Activated T-helper 1 cell treated with anti-CD3 and anti-CD28 coated beads, Interleukin-12 subunit alpha, Interleukin-12 subunit beta, Interleukin-2, Interleukin-4 antibody, amounts not matched to agents 30 ng/mL and 10 ng/mL and 1 ng/mL, durations not matched to agents 14 hours and 24 hours and 36 hours (primary cell): ENCODE data around the gene CMBL. TPM values are rescaled to one million over a fixed set of nuclear protein-coding genes. Genes with fewer than 3 reads are reported as not detected.
"Not testable (repeated sequence)": the region's sequence is repeated elsewhere in the genome, so short reads cannot be mapped to it uniquely, and the experiment has no call there.

ENCODE experiments used
- DNase-seq: peaks from one replicate; pipeline ENCODE4 v3.0.0; 2021; ENCODE audit warnings: low spot score
- H3K27ac Mint-ChIP-seq: one replicate; pipeline ENCODE4 v1.8.0; 2021; ENCODE audit warnings: mild to moderate bottlenecking, mixed read lengths
- H3K27me3 Mint-ChIP-seq: one replicate; pipeline ENCODE4 v1.8.0; 2022; ENCODE audit warnings: mild to moderate bottlenecking, moderate library complexity, mixed read lengths; ENCODE audit not compliant: insufficient read depth
- H3K36me3 Mint-ChIP-seq: one replicate; pipeline ENCODE4 v1.8.0; 2021; ENCODE audit warnings: low read depth, mixed read lengths
- H3K4me1 Mint-ChIP-seq: one replicate; pipeline ENCODE4 v1.8.0; 2021; ENCODE audit warnings: low read depth, mixed read lengths
- H3K4me3 Mint-ChIP-seq: one replicate; pipeline ENCODE4 v1.8.0; 2021; ENCODE audit warnings: mild to moderate bottlenecking, moderate library complexity, mixed read lengths
- H3K9me3 Mint-ChIP-seq: one replicate; pipeline ENCODE4 v1.8.0; 2021; ENCODE audit warnings: mixed read lengths
- intact Hi-C: fragments of 100-400 bp; cut with micrococcal nuclease; formaldehyde crosslinking; loops from one replicate; pipeline ENCODE4 v1.15.1; 2024
- total RNA-seq: library from RNA; stranded (reverse); gene quantifications from 2 replicates; pipeline ENCODE4 v1.2.3, GENCODE V29; 2022

CMBL gene
- total RNA-seq, 1 donor from 2014 or later: 0.29 TPM

DNA sequence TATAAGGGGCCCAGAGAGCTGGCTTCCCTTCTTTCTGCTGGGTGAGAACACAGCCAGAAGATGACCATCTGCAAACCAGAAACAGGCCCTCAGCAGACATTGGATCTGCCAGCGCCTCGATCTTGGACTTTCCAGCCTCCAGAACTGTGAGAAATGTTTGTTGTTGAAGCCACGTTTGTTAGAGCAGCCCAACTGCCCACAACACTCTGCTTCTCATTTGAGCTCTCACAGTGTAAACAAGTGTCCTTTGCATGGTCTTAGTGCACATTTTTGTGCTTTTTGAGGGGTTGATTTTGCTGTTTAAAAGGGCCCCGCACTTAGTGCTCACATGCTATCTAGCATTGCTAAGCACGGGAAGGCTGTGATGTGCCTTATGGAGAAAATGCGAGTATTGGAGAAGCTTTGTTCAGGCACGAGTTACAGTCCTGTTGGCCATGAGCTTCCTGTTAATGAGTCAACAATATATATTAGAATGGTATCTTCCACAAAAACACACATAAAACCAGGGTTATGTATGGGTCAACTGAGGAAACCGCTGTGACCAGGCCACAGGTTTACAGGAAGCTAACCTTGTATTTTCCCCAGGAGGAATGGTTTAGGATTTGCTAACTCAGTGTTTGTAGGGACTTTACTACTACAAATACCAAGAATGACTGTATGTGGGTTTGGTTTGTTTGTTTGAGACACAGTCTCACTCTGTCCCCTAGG lies 11.9 kb downstream of the CMBL start:
- Mint-ChIP-seq H3K27me3 (peaks cover 9% of the 10 kb centered on the region), H3K4me3 (no peak overlapping the region), H3K27ac (no peak overlapping the region), H3K4me1 (no peaks in the 10 kb centered on the region), H3K36me3 (no peaks in the 10 kb centered on the region), H3K9me3 (no peaks in the 10 kb centered on the region)
- intact Hi-C loops: no loop called here
- DNase-seq: no peak

- Mint-ChIP-seq H3K9me3 (no peaks in the 10 kb centered on the region), H3K36me3 (no peaks in the 10 kb centered on the region), H3K27me3 (peaks cover 9% of the 10 kb centered on the region), H3K4me1 (no peaks in the 10 kb centered on the region), H3K27ac (no peak overlapping the region), H3K4me3 (no peak overlapping the region)
- intact Hi-C loops: no loop called here
- no peak for DNase-seq
Observed at GRCh38 chr5:10293907-10294662, 13.6 kb downstream of the CMBL start.

GRCh38 chr5:10291692-10292339 lies 15.9 kb downstream of the CMBL start:
- H3K9me3 Mint-ChIP-seq: no peaks in the 10 kb centered on the region
- no peaks in the 10 kb centered on the region for H3K36me3 Mint-ChIP-seq
- no peak overlapping the region for H3K27ac Mint-ChIP-seq
- intact Hi-C loops: no loop called here
- no peak overlapping the region for H3K4me3 Mint-ChIP-seq
- DNase-seq: no peak
- peaks cover 10% of the 10 kb centered on the region for H3K27me3 Mint-ChIP-seq
- H3K4me1 Mint-ChIP-seq: no peaks in the 10 kb centered on the region

- Mint-ChIP-seq H3K27me3 (peaks cover 12% of the 10 kb centered on the region), H3K4me3 (no peak overlapping the region), H3K9me3 (no peaks in the 10 kb centered on the region), H3K4me1 (no peaks in the 10 kb centered on the region), H3K27ac (no peak overlapping the region), H3K36me3 (no peaks in the 10 kb centered on the region)
- no peak for DNase-seq
- intact Hi-C loops: no loop called here
Observed at GRCh38 chr5:10290438-10290837, 17.3 kb downstream of the CMBL start.

DNA sequence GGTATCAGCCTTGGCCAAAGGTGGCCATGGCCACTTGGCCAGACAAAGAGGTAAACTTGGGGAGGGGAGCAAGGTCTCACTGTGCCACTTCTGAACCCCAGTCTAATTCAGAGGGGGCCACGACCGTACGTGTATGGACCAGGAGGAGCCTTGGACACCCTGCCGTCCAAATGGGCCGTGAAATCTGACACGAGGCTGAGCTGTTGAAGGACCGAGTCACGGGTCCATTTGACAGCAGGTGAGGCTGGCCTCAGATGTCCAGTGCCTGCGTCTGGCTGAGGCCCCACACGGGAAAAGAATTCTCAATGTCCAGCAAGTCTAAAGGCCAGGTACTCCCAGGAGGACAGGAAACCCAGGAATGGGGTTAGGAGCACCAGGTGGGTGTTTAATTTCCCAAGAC lies 17.7 kb downstream of the CMBL start:
- peaks cover 12% of the 10 kb centered on the region for H3K27me3 Mint-ChIP-seq
- no peaks in the 10 kb centered on the region for H3K9me3 Mint-ChIP-seq
- H3K4me3 Mint-ChIP-seq: no peak overlapping the region
- H3K4me1 Mint-ChIP-seq: no peaks in the 10 kb centered on the region
- DNase-seq: no peak
- H3K27ac Mint-ChIP-seq: no peak overlapping the region
- intact Hi-C loops: no loop called here
- H3K36me3 Mint-ChIP-seq: no peaks in the 10 kb centered on the region

DNA sequence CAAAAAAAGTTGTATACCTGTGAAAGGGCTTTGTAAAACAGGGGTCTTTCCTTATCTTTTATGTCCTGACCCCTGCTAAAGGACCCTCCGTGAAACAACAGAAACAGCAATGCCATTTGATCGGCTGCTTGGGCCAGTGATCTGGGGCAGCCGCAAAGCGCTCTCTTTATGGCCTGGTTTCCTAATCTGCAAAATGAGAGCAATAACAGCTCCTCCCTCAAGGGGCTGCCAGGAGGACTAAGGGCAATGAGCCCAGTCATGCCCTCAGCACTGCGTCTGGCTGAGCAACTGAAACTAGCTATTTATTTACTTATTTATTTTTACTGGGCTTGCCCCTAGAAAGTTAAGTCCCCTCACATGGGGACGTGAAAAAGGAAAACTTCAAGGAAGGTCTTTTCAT lies 18.3 kb downstream of the CMBL start:
- Mint-ChIP-seq H3K9me3 (no peaks in the 10 kb centered on the region), H3K4me1 (no peaks in the 10 kb centered on the region), H3K27me3 (peaks cover 12% of the 10 kb centered on the region), H3K4me3 (no peak overlapping the region), H3K36me3 (no peaks in the 10 kb centered on the region), H3K27ac (no peak overlapping the region)
- no peak for DNase-seq
- intact Hi-C loops: no loop called here

GRCh38 chr5:10288592-10289219 lies 19.0 kb downstream of the CMBL start:
- intact Hi-C loops: no loop called here
- no peaks in the 10 kb centered on the region for H3K9me3 Mint-ChIP-seq
- H3K4me1 Mint-ChIP-seq: no peaks in the 10 kb centered on the region
- no peak for DNase-seq
- H3K4me3 Mint-ChIP-seq: no peak overlapping the region
- H3K27ac Mint-ChIP-seq: no peak overlapping the region
- H3K27me3 Mint-ChIP-seq: peaks cover 10% of the 10 kb centered on the region
- no peaks in the 10 kb centered on the region for H3K36me3 Mint-ChIP-seq

GRCh38 chr5:10286862-10287227 lies 20.9 kb downstream of the CMBL start:
- intact Hi-C loops: no loop called here
- H3K4me1 Mint-ChIP-seq: no peaks in the 10 kb centered on the region
- H3K36me3 Mint-ChIP-seq: no peaks in the 10 kb centered on the region
- no peak overlapping the region for H3K4me3 Mint-ChIP-seq
- H3K9me3 Mint-ChIP-seq: no peaks in the 10 kb centered on the region
- peaks cover 4% of the 10 kb centered on the region for H3K27me3 Mint-ChIP-seq
- no peak overlapping the region for H3K27ac Mint-ChIP-seq
- no peak for DNase-seq

GRCh38 chr5:10286162-10286861 lies 21.4 kb downstream of the CMBL start:
- no peak for DNase-seq
- no peak overlapping the region for H3K4me3 Mint-ChIP-seq
- H3K9me3 Mint-ChIP-seq: no peaks in the 10 kb centered on the region
- no peak overlapping the region for H3K27ac Mint-ChIP-seq
- H3K4me1 Mint-ChIP-seq: no peaks in the 10 kb centered on the region
- H3K36me3 Mint-ChIP-seq: no peaks in the 10 kb centered on the region
- H3K27me3 Mint-ChIP-seq: peaks cover 6% of the 10 kb centered on the region
- intact Hi-C loops: no loop called here

- not testable (repeated sequence) for H3K36me3 Mint-ChIP-seq, DNase-seq, H3K27ac Mint-ChIP-seq, H3K4me1 Mint-ChIP-seq, H3K27me3 Mint-ChIP-seq, H3K9me3 Mint-ChIP-seq, H3K4me3 Mint-ChIP-seq
- intact Hi-C loops: loop anchor here (2.0 kb wide), 1 partner anchor 67 kb away; the partner anchor contains the start of gene MARCHF6
Observed at GRCh38 chr5:10285362-10285761, 22.3 kb downstream of the CMBL start.

DNA sequence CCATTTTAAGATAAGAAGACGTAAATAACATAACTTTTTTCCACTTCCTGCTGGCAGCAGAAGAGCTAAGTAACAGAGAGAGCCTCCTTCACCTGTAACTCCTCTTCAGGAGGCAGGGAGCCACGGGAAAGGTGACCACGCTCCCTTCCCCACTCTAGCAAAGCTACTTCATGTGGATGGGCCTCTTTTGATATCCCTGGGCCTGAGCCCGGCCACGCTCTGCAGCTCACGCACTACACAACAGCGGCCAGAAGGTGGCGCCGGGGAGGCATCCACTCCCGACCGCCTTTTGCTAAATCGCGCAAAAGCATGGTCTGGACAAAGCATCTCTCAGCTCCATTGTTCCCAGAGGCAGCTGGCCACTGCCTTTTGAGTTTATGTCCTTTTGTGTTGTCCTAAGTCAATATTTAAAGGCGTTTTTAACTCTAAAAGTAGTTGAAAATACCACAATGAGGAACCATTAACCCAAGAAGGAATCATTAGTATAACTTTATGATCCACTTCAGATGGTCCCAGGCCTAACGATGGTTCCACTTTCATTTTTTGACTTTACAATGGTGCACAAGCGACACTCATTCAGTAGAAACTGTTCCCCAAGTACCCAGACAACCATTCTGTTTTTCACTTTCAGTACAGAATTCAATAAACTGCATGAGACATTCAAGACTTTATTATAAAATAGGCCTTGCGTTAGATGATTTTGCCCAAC lies 23.6 kb downstream of the CMBL start:
- peaks cover 6% of the 10 kb centered on the region for H3K27me3 Mint-ChIP-seq
- no peaks in the 10 kb centered on the region for H3K36me3 Mint-ChIP-seq
- H3K9me3 Mint-ChIP-seq: no peaks in the 10 kb centered on the region
- peak; percentile 62 for DNase-seq
- H3K27ac Mint-ChIP-seq: no peak overlapping the region
- H3K4me3 Mint-ChIP-seq: no peak overlapping the region
- H3K4me1 Mint-ChIP-seq: no peaks in the 10 kb centered on the region
- intact Hi-C loops: loop anchor here (1.0 to 2.0 kb wide), 6 partner anchors 34 to 343 kb away; partner anchors contain the start of genes CCT5, MARCHF6 and ROPN1L
